Measurements from ENCODE around the gene MSH3. TPM values are rescaled to one million over a fixed set of nuclear protein-coding genes. Genes with fewer than 3 reads are reported as not detected.

MSH3 gene
- total RNA-seq, 1 experiment from 2014 or later, result 21.9 TPM

- H3K36me3 Mint-ChIP-seq (ENCODE audit: insufficient read depth, unreplicated experiment), result peaks cover 39% of the 10 kb centered on the region
- ChIA-PET CTCF (interaction anchor here (0.6 to 0.8 kb wide), 2 partner anchors 29 to 379 kb away, joined by 3 to 4 read pairs; no protein-coding TSS in a partner anchor), POLR2A (no interaction called here)
- no peak for DNase-seq (ENCODE audit: unreplicated experiment)
- no peak overlapping the region for H3K4me3 Mint-ChIP-seq (ENCODE audit: unreplicated experiment)
- no peaks in the 10 kb centered on the region for H3K27me3 Mint-ChIP-seq (ENCODE audit: insufficient read depth, unreplicated experiment)
- no peak for TF ChIP-seq CTCF (IDR thresholded peaks at IDR 0.05; ENCODE audit: unreplicated experiment)
- intact Hi-C loops (cut with micrococcal nuclease), result no loop called here
- H3K27ac Mint-ChIP-seq (ENCODE audit: low read depth, unreplicated experiment), result peak overlapping the region; percentile 39
- H3K9me3 Mint-ChIP-seq (ENCODE audit: unreplicated experiment), result no peaks in the 10 kb centered on the region
- no TSS peak for BruUV-seq (replicated peaks)
- no peaks in the 10 kb centered on the region for H3K4me1 Mint-ChIP-seq (ENCODE audit: insufficient read depth, unreplicated experiment)
Measured at GRCh38 chr5:80641353-80641752, 13.1 kb upstream of the MSH3 start.

- DNase-seq (ENCODE audit: unreplicated experiment), result no peak
- POLR2A ChIA-PET, result no interaction called here
- no TSS peak for BruUV-seq (replicated peaks)
Measured at GRCh38 chr5:80644900-80645299, 9.6 kb upstream of the MSH3 start.

GRCh38 chr5:80646926-80647325, 7.5 kb upstream of the MSH3 start:
- no peaks in the 10 kb centered on the region for H3K4me1 Mint-ChIP-seq (ENCODE audit: insufficient read depth, unreplicated experiment)
- no peak for TF ChIP-seq CTCF (IDR thresholded peaks at IDR 0.05; ENCODE audit: unreplicated experiment)
- POLR2A ChIA-PET, result no interaction called here
- CTCF ChIA-PET, result no interaction called here
- H3K9me3 Mint-ChIP-seq (ENCODE audit: unreplicated experiment), result no peaks in the 10 kb centered on the region
- DNase-seq (ENCODE audit: unreplicated experiment), result no peak
- no peak overlapping the region for H3K4me3 Mint-ChIP-seq (ENCODE audit: unreplicated experiment)
- intact Hi-C loops (cut with micrococcal nuclease), result no loop called here
- no TSS peak for BruUV-seq (replicated peaks)
- no peak overlapping the region for H3K27ac Mint-ChIP-seq (ENCODE audit: low read depth, unreplicated experiment)
- H3K27me3 Mint-ChIP-seq (ENCODE audit: insufficient read depth, unreplicated experiment), result no peaks in the 10 kb centered on the region
- peaks cover 33% of the 10 kb centered on the region for H3K36me3 Mint-ChIP-seq (ENCODE audit: insufficient read depth, unreplicated experiment)

More at GRCh38 chr5:80644900-80645299, 9.6 kb upstream of the MSH3 start:
- CTCF ChIA-PET, result no interaction called here
- no peaks in the 10 kb centered on the region for H3K9me3 Mint-ChIP-seq (ENCODE audit: unreplicated experiment)
- intact Hi-C loops (cut with micrococcal nuclease), result no loop called here
- no peak for TF ChIP-seq CTCF (IDR thresholded peaks at IDR 0.05; ENCODE audit: unreplicated experiment)
- no peaks in the 10 kb centered on the region for H3K4me1 Mint-ChIP-seq (ENCODE audit: insufficient read depth, unreplicated experiment)
- no peak overlapping the region for H3K27ac Mint-ChIP-seq (ENCODE audit: low read depth, unreplicated experiment)
- no peak overlapping the region for H3K4me3 Mint-ChIP-seq (ENCODE audit: unreplicated experiment)
- H3K36me3 Mint-ChIP-seq (ENCODE audit: insufficient read depth, unreplicated experiment), result peaks cover 41% of the 10 kb centered on the region
- H3K27me3 Mint-ChIP-seq (ENCODE audit: insufficient read depth, unreplicated experiment), result no peaks in the 10 kb centered on the region

GRCh38 chr5:80653502-80653901, 950 bp upstream of the MSH3 start:
- CTCF ChIA-PET, result interaction anchor here (0.7 kb wide), 1 partner anchor 20 kb away, joined by 3 read pairs; no protein-coding TSS in a partner anchor

More at GRCh38 chr5:80653502-80653901, 950 bp upstream of the MSH3 start:
- TF ChIP-seq CTCF (IDR thresholded peaks at IDR 0.05; ENCODE audit: unreplicated experiment), result no peak
- Mint-ChIP-seq H3K4me3 (ENCODE audit: unreplicated experiment) (peak overlapping the region; percentile 96), H3K36me3 (ENCODE audit: insufficient read depth, unreplicated experiment) (peaks cover 24% of the 10 kb centered on the region), H3K9me3 (ENCODE audit: unreplicated experiment) (no peaks in the 10 kb centered on the region), H3K27me3 (ENCODE audit: insufficient read depth, unreplicated experiment) (no peaks in the 10 kb centered on the region), H3K27ac (ENCODE audit: low read depth, unreplicated experiment) (peak overlapping the region; percentile 24), H3K4me1 (ENCODE audit: insufficient read depth, unreplicated experiment) (peaks cover 16% of the 10 kb centered on the region)
- intact Hi-C loops (cut with micrococcal nuclease), result loop anchor here (10.0 kb wide), 1 partner anchor 249 kb away; the partner anchor contains the start of gene ZFYVE16
- POLR2A ChIA-PET, result interaction anchor here (0.6 kb wide), 1 partner anchor 556 kb away, joined by 3 read pairs; no protein-coding TSS in a partner anchor
- no TSS peak for BruUV-seq (replicated peaks)
- no peak for DNase-seq (ENCODE audit: unreplicated experiment)

All from MCF 10A (cell line).